Measurements from ENCODE around the gene C3orf22.

The C3orf22 gene

DNA sequence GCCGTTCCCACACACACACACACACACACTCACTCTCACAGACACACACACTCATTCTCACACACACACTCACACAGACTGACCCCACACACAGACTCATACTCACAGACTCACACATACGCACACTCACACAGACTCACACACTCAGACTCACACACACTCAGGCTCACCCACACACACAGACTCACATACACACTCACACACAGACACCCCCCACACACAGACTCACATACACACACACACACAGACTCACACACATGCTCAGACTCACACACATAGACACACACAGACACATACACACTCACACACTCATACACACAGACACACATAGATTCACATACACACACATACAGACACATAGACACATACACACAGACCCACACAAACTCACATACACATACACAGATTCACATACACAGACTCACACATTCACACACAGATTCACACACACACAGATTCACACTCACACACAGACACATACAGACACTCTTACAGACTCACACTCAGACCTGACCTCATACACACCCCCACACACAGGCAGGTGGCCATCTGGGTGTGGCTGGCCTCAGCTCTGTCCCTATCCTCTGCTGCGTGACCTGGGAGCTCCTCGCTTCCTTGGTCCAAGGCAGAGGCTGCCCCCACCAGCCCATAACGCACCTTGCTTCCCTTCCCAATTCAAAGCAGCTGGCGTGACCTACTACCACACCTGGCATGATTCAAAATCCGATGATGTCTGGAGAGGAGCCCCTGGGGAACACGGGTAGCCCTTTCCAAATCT lies 1.9 kb downstream of the C3orf22 start:
- DNase-seq (ENCODE audit: low read depth in 2 of 2) = no peak

- no peak for DNase-seq (ENCODE audit: low read depth in 2 of 2)
Observed at GRCh38 chr3:126555795-126556636, 2.7 kb downstream of the C3orf22 start.

DNA sequence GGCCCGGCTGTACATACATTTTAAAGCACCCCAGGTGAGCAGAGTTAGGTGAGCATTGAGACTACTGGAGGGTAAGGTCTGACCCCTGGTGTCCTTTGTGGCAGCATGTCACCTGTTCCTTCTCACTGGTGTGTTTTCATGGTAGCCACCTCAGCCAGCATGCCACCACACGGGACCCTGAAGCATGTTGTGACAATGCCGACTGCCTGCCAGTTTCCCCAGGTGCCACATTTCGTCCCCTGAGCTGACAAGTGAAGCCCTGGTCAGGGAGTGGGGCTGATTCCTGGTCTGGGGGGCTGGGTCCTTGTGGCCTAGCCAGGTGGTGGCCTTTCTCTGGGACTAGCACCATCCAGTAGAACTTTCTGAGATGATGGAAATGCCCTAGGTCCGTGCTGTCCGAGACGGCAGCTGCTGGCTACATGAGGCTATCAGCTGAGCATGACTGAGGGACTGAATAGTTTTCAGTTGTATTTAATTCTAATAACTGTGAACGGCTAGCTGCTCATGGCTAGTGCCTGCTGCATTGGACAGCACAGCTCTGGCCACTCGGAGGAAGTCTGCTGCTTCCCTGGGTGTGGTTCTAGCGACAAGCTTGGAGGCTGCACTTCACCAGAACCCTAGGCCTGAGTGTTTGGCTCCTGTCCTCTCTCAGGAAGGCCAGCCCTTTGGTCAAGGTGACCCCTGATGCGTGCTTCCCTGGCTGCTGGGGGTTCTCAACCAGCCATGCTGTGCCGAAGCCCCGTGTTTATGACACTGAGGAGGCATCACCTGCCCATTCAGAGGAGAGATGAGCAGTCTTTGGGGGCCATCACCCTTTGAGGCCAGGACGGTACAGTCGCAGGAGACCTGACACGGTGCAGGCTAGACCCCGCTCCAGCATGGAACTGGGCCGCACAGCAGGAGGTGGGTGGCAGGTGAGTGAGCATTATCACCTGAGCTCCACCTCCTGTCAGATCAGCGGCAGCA lies 3.9 kb downstream of the C3orf22 start:
- no peak for DNase-seq (ENCODE audit: low read depth in 2 of 2)

DNA sequence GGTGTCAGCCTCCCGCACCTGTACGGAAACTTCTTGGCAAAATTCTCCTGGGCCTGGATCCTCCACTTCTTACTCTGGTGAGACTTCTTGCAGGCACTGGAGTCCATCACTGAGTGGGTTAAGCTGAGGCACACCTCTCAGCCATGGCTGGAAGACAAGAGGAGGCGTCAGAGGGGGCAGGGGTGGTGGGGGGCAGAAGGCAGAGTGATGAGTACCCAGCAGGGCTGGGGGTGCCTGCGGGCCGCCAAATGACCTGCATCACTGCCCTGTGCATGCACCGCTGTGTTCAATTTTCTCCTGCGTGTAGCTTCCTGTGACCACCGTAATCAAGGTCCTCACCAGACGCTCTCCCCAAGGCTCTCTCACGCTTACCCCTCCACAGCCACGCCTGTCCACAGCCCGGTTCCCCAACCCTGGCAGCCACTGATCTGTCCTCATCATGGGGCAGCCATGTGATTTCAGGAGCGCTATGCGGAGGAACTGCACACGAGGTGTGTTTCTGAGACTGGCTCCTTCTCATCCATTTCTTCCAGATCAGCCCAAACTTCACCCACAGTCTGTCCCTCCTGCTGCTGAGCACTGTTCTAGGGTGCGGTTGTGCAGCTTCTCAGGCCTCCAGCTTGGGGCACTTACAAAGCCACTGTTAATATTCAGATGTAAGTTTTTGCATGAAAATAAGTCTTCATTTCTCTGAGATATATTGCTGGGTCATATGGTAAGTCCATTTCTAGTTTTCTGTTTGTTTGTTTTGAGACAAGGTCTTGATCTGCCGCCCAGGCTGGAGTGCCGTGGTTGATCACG lies 5.2 kb downstream of the C3orf22 start:
- DNase-seq (ENCODE audit: low read depth in 2 of 2) = no peak

DNA sequence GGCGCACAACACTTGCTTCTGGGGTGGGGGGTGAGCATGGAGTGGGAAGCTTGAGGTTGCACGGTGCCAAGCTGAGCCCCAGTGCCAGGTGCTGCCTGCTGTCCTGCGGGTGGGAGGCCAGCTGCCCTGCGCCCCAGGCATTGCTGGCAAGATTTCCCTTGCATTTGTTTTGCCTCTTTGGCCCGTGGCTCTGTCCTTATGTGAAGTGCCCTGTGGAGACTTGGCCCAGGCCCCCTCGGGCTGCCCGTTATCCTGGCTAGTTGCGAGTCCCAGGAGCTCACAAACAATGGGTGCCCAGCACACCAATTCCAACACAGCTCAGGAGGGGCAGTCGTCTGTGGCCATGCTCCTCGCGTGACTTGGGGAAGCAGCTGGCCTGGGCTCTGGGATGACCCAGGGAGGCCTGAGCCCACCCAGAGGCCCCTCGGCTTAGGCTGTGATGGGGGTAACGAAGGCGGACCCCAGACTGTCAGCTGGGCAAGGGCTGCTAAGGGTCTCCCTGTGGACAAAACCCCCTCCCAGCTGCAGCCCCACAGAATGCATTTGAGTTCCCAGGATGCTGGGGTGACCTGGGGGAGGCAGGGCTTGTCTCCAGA lies 5.9 kb downstream of the C3orf22 start:
- DNase-seq (ENCODE audit: low read depth in 2 of 2) = no peak

- DNase-seq (ENCODE audit: low read depth in 2 of 2) = no peak
Observed at GRCh38 chr3:126551839-126552687, 6.7 kb downstream of the C3orf22 start.

- no peak for DNase-seq (ENCODE audit: low read depth in 2 of 2)
Observed at GRCh38 chr3:126551121-126551838, 7.5 kb downstream of the C3orf22 start.

DNA sequence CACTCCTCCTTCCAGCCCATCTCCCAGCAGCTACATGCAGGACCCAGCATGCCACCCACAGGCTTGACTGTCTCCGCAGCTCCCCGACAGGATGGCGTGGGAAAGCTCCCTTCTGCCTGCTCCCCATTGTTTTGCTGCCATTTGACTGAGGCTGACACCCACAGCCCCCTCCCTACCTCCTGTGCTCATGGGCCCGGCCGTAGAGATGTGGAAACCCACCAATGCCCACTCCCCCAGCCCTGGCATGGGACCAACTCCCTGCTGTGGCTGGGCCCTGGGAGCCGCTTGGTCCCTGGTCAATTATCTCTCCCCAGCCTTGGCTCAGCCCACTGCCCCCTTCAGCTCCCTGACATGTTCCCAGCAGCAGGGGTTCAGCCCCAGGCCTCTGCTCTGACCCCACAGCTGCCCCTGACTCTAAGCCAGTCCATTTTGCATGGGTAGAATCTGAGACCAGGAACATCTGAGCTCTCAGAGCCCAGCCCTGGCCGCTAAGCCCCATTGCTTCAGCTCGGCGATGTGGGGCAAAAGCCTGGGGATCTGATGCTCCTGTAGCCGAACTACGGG lies 8.2 kb downstream of the C3orf22 start:
- no peak for DNase-seq (ENCODE audit: low read depth in 2 of 2)

DNA sequence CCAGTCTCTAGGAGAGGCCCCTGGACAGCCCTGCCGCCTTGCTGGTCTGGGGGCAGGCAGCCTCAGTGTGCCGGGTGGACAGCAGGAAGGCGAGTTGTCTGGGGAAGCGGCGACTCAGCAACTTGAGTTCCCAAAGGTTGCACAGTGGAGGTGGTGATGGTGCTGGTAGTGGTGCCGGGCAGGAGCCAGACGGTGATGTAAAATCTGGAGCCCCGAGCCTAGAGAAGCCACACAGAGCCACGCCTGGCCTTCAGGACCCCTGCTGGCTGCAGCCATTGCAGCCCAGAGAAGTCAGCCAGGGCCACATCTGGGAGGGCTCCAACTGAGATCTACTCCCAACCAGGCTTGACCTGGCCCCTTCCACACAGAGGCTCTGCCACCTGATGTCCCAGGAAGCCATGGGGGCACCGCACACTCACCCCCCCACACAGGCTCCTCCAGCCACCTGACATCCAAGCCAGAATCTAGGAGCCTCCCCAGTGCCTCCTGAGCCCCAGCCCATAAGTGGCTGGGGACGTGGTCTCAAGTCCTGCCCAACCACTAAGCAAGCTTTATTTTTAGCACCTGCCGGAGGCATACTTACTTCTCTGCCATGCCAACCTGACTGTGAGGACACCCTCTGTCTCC lies 8.8 kb downstream of the C3orf22 start:
- DNase-seq (ENCODE audit: low read depth in 2 of 2) = no peak

DNA sequence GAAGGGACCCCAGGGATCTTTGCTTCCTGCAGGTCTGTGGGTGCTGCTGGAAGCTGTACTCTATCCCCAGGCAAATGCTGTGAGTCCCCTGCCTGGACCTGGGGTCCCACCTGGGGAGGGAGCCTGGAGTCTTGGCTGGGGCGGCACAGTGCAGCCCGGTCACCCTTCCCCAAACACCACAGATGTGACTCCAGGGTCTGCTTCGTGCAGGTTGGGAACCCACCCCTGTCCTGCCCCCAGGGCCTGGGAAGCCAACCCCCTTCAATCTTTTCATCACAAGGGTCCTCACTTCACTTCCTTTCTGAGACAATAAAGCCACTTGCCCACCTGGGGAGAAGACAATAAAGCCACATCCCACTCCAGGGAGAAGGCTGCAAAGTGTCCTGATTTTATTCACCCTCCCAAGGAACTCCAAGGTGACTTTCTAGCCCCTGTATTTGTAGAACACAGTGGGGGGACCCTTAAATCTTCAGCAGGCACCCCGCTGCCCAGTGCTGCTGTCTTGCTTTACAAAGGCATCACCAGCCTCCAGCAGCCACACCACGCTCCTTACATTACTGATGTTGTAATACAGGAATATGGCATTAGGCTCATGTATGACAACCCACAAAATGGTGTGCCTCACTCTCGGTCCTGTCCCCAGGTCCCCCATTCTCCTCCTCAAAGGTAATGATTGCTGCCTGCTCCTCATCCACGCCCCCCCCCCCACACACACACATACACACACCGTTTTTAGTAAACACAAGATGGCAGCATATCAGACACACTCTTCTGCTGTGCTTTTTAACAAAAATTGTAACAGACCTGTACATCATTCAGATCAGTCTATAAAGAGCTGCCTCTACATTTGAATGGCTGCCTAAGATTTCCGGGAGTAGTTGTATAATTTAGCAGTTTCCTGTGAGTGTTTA lies 9.9 kb downstream of the C3orf22 start:
- DNase-seq (ENCODE audit: low read depth in 2 of 2) = no peak

DNA sequence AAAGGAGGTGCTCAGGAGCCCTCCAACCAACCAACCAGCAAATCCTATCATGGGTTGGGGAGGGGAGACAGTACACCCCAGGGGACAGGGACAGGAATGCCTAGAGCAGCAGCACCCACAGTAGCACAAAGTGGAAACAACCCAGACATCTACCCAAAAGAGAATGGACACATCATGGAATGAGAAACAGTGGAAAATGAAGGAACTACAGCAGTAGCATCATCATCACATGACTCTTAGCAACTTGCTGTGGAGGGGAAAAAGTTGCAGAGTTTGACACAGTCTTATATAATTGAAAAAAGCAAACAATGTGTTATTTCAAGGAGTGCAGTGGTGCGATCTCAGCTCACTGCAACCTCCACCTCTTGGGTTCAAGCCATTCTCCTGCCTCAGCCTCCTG lies 11.0 kb downstream of the C3orf22 start:
- no peak for DNase-seq (ENCODE audit: low read depth in 2 of 2)

DNA sequence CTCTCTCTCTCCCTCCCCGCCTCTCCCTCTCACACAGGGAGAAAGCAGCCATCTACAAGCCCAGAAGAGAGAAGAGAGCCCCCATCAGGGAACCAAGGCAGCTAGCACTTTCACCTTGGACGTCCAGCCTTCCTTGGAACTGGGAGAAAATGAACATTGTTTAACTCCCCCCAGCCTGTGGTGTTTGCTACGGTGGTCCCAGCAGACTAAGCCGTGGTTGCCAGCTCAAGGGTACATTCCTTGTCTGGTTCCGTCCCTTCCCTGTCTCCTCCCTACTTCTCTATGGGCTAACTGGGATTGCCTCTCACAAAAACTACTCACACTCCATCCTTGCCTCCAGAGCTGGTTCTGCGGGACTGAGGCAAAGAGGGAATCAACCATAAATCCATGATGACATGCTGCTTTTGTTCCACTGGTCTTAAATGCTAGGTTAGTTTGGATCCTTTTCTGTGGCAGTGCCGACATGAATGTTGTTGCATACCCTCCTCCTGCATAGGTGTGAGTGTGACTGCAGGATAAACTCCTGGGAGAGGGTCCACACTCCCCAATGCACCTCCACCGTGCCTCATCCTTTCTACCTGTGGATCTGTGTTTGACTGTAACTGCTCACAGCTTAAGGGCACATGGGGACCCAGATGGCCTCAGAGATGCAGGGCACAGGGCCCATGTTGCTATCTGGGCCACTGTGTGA lies 12.0 kb downstream of the C3orf22 start:
- DNase-seq (ENCODE audit: low read depth in 2 of 2) = no peak

DNA sequence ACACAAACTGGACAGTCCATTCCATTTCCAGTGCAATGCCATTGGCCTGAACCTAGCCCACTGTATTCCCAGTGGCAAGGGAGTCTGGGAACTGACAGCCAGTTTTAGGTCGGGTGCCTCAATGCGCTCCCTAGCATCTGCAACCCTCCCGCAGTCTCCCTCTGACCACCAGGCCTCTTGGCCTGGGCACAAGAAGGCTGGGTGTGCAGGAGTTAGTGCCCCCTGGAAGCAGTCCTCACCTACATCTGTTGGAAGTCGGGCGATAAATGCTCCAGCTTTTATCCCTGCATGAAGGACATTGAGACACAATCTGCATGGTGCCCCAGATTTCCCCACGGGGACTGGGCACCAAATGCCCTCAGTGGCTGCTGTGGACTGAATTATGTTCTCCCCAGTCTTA lies 12.7 kb downstream of the C3orf22 start:
- DNase-seq (ENCODE audit: low read depth in 2 of 2) = no peak

DNA sequence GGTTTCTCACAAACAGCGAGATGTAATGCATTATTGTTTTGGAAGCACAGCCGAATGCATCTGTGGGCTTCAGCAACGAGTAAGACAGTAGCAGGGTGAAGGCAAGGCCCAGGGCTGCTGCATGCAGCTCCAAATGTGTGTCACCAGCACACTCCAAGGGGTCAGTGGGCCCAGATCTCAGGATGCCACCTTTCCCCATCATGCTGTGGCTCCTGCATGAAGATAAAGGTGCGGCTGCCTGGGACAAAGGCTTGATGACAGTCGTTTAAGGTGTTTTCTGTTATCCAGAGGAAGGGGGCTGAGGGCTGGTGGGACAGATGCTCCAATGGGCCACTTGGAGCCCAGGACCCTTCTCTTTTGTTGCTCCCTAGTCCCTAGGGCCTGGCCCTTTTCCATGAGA lies 13.2 kb downstream of the C3orf22 start:
- no peak for DNase-seq (ENCODE audit: low read depth in 2 of 2)

- no peak for DNase-seq (ENCODE audit: low read depth in 2 of 2)
Observed at GRCh38 chr3:126544596-126545281, 14.0 kb downstream of the C3orf22 start.

GRCh38 chr3:126543457-126544061 lies 15.2 kb downstream of the C3orf22 start:
- DNase-seq (ENCODE audit: low read depth in 2 of 2) = no peak

Data from stimulated activated CD4-positive, alpha-beta T cell treated with anti-CD3 and anti-CD28 coated beads, Interleukin-4, amount 100 ng/mL, for 48 hours (primary cell).